ENCODE data around the gene CD74. TPM values are rescaled to one million over a fixed set of nuclear protein-coding genes. Genes with fewer than 3 reads are reported as not detected.

Gene CD74
- total RNA-seq, 1 experiment from 2014 or later: 12.7 TPM

DNA sequence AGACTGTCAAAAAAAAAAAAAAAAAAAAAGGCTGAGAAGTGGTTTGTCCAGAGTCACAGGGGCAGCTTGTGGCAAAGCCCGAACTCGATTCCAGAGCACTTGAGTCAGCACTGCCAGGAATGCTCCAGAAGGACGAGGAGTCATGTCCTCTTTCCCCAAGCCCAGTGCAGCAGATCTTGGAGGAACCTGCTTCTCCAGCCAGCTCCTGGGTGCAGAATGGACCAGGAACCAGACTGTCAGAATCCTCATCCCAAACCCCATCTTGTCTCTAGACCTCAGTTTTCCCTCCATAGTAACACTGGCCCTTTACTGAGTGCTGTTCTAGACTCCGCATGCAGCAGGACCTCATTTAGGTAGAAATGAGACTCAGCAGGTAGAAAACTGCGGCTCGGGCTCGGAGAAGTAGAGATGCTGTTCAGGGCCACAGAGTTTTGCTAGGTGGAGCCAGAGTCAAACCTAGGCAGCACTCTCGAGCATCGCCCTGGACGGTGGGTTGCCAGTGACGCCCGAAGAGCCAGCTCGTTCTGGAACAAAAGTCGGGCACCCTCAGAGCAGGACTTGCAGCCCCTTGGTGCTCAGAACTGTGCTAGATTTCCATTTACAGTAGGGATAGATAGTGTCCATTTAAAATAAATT, 15.4 kb downstream of the CD74 start:
- H3K27me3 ChIP-seq (ENCODE audit: control insufficient read depth, insufficient read depth, low read length): no peaks in the 10 kb centered on the region
- in situ Hi-C loops (cut with HindIII; ENCODE audit: low pct_unique_long_range_greater_than_20kb, low sequenced_read_pairs) (no loop called here), intact Hi-C loops (cut with micrococcal nuclease; ENCODE audit: unreplicated experiment) (no loop called here)
- no peak for DNase-seq (ENCODE audit: low read depth, low spot score)
- peaks cover 7% of the 10 kb centered on the region for H3K36me3 ChIP-seq (ENCODE audit: control insufficient read depth, insufficient read depth, low read length)
- TF ChIP-seq TCF7L2 (IDR thresholded peaks at IDR 0.05; ENCODE audit: low read depth, low read length) (no peak), SIN3A (IDR thresholded peaks at IDR 0.05; ENCODE audit: borderline replicate concordance, insufficient read depth, low read depth, low read length) (no peak), POLR2AphosphoS5 (IDR thresholded peaks at IDR 0.05; ENCODE audit: low read depth, low read length) (no peak)
- TF ChIP-seq, protein P1, sequence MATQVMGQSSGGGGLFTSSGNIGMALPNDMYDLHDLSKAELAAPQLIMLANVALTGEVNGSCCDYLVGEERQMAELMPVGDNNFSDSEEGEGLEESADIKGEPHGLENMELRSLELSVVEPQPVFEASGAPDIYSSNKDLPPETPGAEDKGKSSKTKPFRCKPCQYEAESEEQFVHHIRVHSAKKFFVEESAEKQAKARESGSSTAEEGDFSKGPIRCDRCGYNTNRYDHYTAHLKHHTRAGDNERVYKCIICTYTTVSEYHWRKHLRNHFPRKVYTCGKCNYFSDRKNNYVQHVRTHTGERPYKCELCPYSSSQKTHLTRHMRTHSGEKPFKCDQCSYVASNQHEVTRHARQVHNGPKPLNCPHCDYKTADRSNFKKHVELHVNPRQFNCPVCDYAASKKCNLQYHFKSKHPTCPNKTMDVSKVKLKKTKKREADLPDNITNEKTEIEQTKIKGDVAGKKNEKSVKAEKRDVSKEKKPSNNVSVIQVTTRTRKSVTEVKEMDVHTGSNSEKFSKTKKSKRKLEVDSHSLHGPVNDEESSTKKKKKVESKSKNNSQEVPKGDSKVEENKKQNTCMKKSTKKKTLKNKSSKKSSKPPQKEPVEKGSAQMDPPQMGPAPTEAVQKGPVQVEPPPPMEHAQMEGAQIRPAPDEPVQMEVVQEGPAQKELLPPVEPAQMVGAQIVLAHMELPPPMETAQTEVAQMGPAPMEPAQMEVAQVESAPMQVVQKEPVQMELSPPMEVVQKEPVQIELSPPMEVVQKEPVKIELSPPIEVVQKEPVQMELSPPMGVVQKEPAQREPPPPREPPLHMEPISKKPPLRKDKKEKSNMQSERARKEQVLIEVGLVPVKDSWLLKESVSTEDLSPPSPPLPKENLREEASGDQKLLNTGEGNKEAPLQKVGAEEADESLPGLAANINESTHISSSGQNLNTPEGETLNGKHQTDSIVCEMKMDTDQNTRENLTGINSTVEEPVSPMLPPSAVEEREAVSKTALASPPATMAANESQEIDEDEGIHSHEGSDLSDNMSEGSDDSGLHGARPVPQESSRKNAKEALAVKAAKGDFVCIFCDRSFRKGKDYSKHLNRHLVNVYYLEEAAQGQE (IDR thresholded peaks at IDR 0.05; ENCODE audit: insufficient read depth in 1 of 2, low read depth in 2 of 2, low read length in 1 of 2): no peak
- TF ChIP-seq, protein P2, sequence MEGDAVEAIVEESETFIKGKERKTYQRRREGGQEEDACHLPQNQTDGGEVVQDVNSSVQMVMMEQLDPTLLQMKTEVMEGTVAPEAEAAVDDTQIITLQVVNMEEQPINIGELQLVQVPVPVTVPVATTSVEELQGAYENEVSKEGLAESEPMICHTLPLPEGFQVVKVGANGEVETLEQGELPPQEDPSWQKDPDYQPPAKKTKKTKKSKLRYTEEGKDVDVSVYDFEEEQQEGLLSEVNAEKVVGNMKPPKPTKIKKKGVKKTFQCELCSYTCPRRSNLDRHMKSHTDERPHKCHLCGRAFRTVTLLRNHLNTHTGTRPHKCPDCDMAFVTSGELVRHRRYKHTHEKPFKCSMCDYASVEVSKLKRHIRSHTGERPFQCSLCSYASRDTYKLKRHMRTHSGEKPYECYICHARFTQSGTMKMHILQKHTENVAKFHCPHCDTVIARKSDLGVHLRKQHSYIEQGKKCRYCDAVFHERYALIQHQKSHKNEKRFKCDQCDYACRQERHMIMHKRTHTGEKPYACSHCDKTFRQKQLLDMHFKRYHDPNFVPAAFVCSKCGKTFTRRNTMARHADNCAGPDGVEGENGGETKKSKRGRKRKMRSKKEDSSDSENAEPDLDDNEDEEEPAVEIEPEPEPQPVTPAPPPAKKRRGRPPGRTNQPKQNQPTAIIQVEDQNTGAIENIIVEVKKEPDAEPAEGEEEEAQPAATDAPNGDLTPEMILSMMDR (IDR thresholded peaks at IDR 0.05): no peak
- H3K27ac ChIP-seq (ENCODE audit: low read length): no peak overlapping the region
- no peak overlapping the region for H3K4me3 ChIP-seq (ENCODE audit: low read depth in 2 of 2, low read length in 2 of 2)
- ChIA-PET POLR2A (interaction anchor here (0.6 kb wide), 1 partner anchor 19 kb away, joined by 3 read pairs; no protein-coding TSS in a partner anchor), CTCF (interaction anchor here (0.6 to 2.0 kb wide), 4 partner anchors 13 to 362 kb away, joined by 3 to 9 read pairs (median 4); partner anchors contain the start of gene DCTN4)
- BruUV-seq (replicated peaks): no TSS peak
- H3K4me1 ChIP-seq (ENCODE audit: control insufficient read depth, insufficient read depth, low read length): no peaks in the 10 kb centered on the region
- ATAC-seq: no peak
- no peaks in the 10 kb centered on the region for H3K9me3 ChIP-seq (ENCODE audit: control insufficient read depth, insufficient read depth, low read depth, low read length)

DNA sequence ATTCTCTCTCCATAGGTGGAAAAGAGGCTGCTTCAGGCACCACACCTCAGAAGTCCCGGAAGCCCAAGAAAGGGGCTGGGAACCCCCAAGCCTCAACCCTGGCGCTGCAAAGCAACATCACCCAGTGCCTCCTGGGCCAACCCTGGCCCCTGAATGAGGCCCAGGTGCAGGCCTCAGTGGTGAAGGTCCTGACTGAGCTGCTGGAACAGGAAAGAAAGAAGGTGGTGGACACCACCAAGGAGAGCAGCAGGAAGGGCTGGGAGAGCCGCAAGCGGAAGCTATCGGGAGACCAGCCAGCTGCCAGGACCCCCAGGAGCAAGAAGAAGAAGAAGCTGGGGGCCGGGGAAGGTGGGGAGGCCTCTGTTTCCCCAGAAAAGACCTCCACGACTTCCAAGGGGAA, 16.4 kb downstream of the CD74 start:
- no peaks in the 10 kb centered on the region for H3K27me3 ChIP-seq (ENCODE audit: control insufficient read depth, insufficient read depth, low read length)
- H3K4me3 ChIP-seq (ENCODE audit: low read depth in 2 of 2, low read length in 2 of 2): no peak overlapping the region
- TF ChIP-seq TCF7L2 (IDR thresholded peaks at IDR 0.05; ENCODE audit: low read depth, low read length): no peak
- no peak for TF ChIP-seq SIN3A (IDR thresholded peaks at IDR 0.05; ENCODE audit: borderline replicate concordance, insufficient read depth, low read depth, low read length)
- TF ChIP-seq POLR2AphosphoS5 (IDR thresholded peaks at IDR 0.05; ENCODE audit: low read depth, low read length): no peak
- TF ChIP-seq, protein P1 (IDR thresholded peaks at IDR 0.05; ENCODE audit: insufficient read depth in 1 of 2, low read depth in 2 of 2, low read length in 1 of 2): no peak
- TF ChIP-seq, protein P2 (IDR thresholded peaks at IDR 0.05): no peak
- no peak overlapping the region for H3K27ac ChIP-seq (ENCODE audit: low read length)
- H3K9me3 ChIP-seq (ENCODE audit: control insufficient read depth, insufficient read depth, low read depth, low read length): no peaks in the 10 kb centered on the region
- ATAC-seq (no peak), DNase-seq (ENCODE audit: low read depth, low spot score) (no peak)
- in situ Hi-C loops (cut with HindIII; ENCODE audit: low pct_unique_long_range_greater_than_20kb, low sequenced_read_pairs): no loop called here
- peaks cover 7% of the 10 kb centered on the region for H3K36me3 ChIP-seq (ENCODE audit: control insufficient read depth, insufficient read depth, low read length)
- BruUV-seq (replicated peaks): no TSS peak
- POLR2A ChIA-PET: no interaction called here
- CTCF ChIA-PET: interaction anchor here (0.6 kb wide), 1 partner anchor 1213 kb away, joined by 3 read pairs; no protein-coding TSS in a partner anchor
- intact Hi-C loops (cut with micrococcal nuclease; ENCODE audit: unreplicated experiment): no loop called here
- H3K4me1 ChIP-seq (ENCODE audit: control insufficient read depth, insufficient read depth, low read length): no peaks in the 10 kb centered on the region
